B cell (primary cell): Measurements from ENCODE around the gene PLCL1. TPM values are rescaled to one million over a fixed set of nuclear protein-coding genes. Genes with fewer than 3 reads are reported as not detected.

Experiments
- ATAC-seq: fragments of 200-7000 bp; cut with Tn5 transposase; one replicate; pipeline ENCODE4 v1.10.0; 2021; ENCODE audit warnings: low read depth, mild to moderate bottlenecking, moderate number of reproducible peaks, moderate library complexity
- CTCF ChIA-PET: fragments of 350-600 bp; sonication (Branson Sonifier 250); formaldehyde crosslinking; loops from one replicate; lab custom pipeline; 2021; ENCODE audit warnings: antibody characterized with exemption, inconsistent platforms; lab: Charles Lee
- POLR2A ChIA-PET: fragments of 350-600 bp; sonication (Branson Sonifier 250); formaldehyde crosslinking; loops from one replicate; lab custom pipeline; 2021; ENCODE audit warnings: antibody characterized with exemption; lab: Charles Lee
- DNase-seq: peaks from one replicate; pipeline ENCODE4 v3.0.0; 2013
- H2AFZ ChIP-seq: 2 replicates; pipeline ENCODE4 v1.6.1; 2012; ENCODE audit warnings: mild to moderate bottlenecking, low read depth, low read length; ENCODE audit not compliant: insufficient read depth, poor library complexity, severe bottlenecking
- H3K27ac ChIP-seq, 2 donors: 1 replicate in 1 of 2; 2 replicates in 1 of 2; pipeline ENCODE4 v1.5.1; 2012 to 2013; ENCODE audit warnings: low read length in 2 of 2, mild to moderate bottlenecking in 2 of 2, moderate library complexity in 1 of 2
- H3K27me3 ChIP-seq, 4 experiments: fragments of 200-600 bp in 1 of 4; sonication (generic) in 1 of 4; replicated peaks in 1 of 4; 1 replicate in 2 of 4; 2 replicates in 2 of 4; pipeline versions ENCODE4 v1.6.1 to v1.7.0; 2013 to 2016; ENCODE audit warnings: low read length in 3 of 4, mild to moderate bottlenecking in 2 of 4, mixed read lengths in 1 of 4, moderate library complexity in 1 of 4; ENCODE audit not compliant: insufficient read depth in 4 of 4, control insufficient read depth in 3 of 4; ENCODE audit errors: control extremely low read depth in 1 of 4
- H3K36me3 ChIP-seq, 2 experiments: replicated peaks in 1 of 2; 1 replicate in 1 of 2; 2 replicates in 1 of 2; pipeline versions ENCODE4 v1.6.1 to v1.7.1; 2013; ENCODE audit warnings: low read length in 1 of 2; ENCODE audit not compliant: insufficient read depth in 2 of 2, control insufficient read depth in 1 of 2; ENCODE audit errors: control extremely low read depth in 1 of 2, extremely low read depth in 1 of 2
- H3K4me1 ChIP-seq, 2 donors: fragments of 200-600 bp in 1 of 2; sonication (generic) in 1 of 2; 1 replicate in 1 of 2; 2 replicates in 1 of 2; pipeline versions ENCODE4 v1.5.1 to v1.6.1; 2013 to 2017; ENCODE audit warnings: low read length in 2 of 2; ENCODE audit not compliant: control insufficient read depth in 2 of 2, insufficient read depth in 2 of 2
- H3K4me2 ChIP-seq: replicated peaks from 2 replicates; pipeline ENCODE3; 2012; ENCODE audit warnings: mild to moderate bottlenecking, low read depth, low read length; ENCODE audit not compliant: poor library complexity, severe bottlenecking
- H3K4me3 ChIP-seq, 5 experiments: fragments of 200-600 bp in 1 of 5; sonication (generic) in 1 of 5; 1 replicate in 3 of 5; 2 replicates in 2 of 5; pipeline versions ENCODE4 v1.5.1 to v1.7.0; 2011 to 2016; ENCODE audit warnings: low read length in 4 of 5, mild to moderate bottlenecking in 4 of 5, low read depth in 2 of 5, control low read depth in 1 of 5, moderate library complexity in 1 of 5; ENCODE audit not compliant: insufficient read depth in 1 of 5; ENCODE audit errors: control extremely low read depth in 1 of 5, extremely low read depth in 1 of 5
- H3K79me2 ChIP-seq: fragments of 200-600 bp; sonication (generic); one replicate; pipeline ENCODE4 v1.6.0; 2016; ENCODE audit warnings: low read length; ENCODE audit not compliant: control insufficient read depth, insufficient read depth
- H3K9ac ChIP-seq: fragments of 200-600 bp; sonication (generic); 2 replicates; pipeline ENCODE4 v1.6.1; 2017; ENCODE audit warnings: mild to moderate bottlenecking, low read length, moderate library complexity
- H3K9me3 ChIP-seq, 3 donors: one replicate each; pipeline versions ENCODE4 v1.6.1 to v1.7.1; 2013; ENCODE audit warnings: low read length in 2 of 3; ENCODE audit not compliant: control insufficient read depth in 2 of 3, insufficient read depth in 1 of 3; ENCODE audit errors: control extremely low read depth in 1 of 3
- H4K20me1 ChIP-seq: 2 replicates; pipeline ENCODE4 v1.6.0; 2012; ENCODE audit warnings: mild to moderate bottlenecking, low read length; ENCODE audit not compliant: insufficient read depth, control insufficient read depth, poor library complexity, severe bottlenecking
- H3K27ac Mint-ChIP-seq: one replicate; pipeline ENCODE4 v1.8.0; 2021; ENCODE audit warnings: mixed read lengths
- H3K27me3 Mint-ChIP-seq: one replicate; pipeline ENCODE4 v1.8.0; 2021; ENCODE audit warnings: mixed read lengths
- H3K4me1 Mint-ChIP-seq: one replicate; pipeline ENCODE4 v1.8.0; 2021; ENCODE audit warnings: mixed read lengths
- H3K4me3 Mint-ChIP-seq: one replicate; pipeline ENCODE4 v1.8.0; 2021; ENCODE audit warnings: mixed read lengths
- H3K9me3 Mint-ChIP-seq: one replicate; pipeline ENCODE4 v1.8.0; 2022; ENCODE audit warnings: mixed read lengths; ENCODE audit not compliant: insufficient read depth
- EZH2 ChIP-seq: IDR thresholded peaks from 2 replicates; pipeline ENCODE4 v1.6.1; 2012; ENCODE audit warnings: borderline replicate concordance, low read depth, mild to moderate bottlenecking, moderate library complexity, low read length; ENCODE audit not compliant: insufficient read depth, poor library complexity, severe bottlenecking
- WGBS: methylation state at CpG from one replicate; pipeline ENCODE4 v1.1.5; 2013; ENCODE audit warnings: missing lambda C conversion rate; ENCODE audit not compliant: insufficient coverage; 5-methylcytosine and 5-hydroxymethylcytosine counted together
- intact Hi-C: fragments of 100-400 bp; cut with micrococcal nuclease; formaldehyde crosslinking; loops from one replicate; pipeline ENCODE4 v1.10.0; 2022
- polyA plus RNA-seq: library from polyadenylated mRNA; depleted of rRNA; stranded (reverse); fragments of >200 nt; gene quantifications from 2 replicates; pipeline ENCODE4 v1.2.3, GENCODE V29; 2012
- total RNA-seq, 2 donors: library from RNA; stranded (reverse); fragments of 120-200 nt in 1 of 2; gene quantifications; 1 replicate in 1 of 2; 2 replicates in 1 of 2; pipeline versions ENCODE4 v1.2.3 to v1.2.4, GENCODE V29; 2013 to 2022
- TF ChIP-seq, protein P1 (sequence below): fragments of 200-600 bp; IDR thresholded peaks from one replicate; pipeline ENCODE4 v1.8.0; 2022; ENCODE audit warnings: antibody characterized with exemption, mild to moderate bottlenecking

Gene PLCL1
- total and polyA plus RNA-seq, 2 donors (not counting 1 experiment from before 2014, with no cell fraction given) = 0.07 to 0.25 TPM

DNA sequence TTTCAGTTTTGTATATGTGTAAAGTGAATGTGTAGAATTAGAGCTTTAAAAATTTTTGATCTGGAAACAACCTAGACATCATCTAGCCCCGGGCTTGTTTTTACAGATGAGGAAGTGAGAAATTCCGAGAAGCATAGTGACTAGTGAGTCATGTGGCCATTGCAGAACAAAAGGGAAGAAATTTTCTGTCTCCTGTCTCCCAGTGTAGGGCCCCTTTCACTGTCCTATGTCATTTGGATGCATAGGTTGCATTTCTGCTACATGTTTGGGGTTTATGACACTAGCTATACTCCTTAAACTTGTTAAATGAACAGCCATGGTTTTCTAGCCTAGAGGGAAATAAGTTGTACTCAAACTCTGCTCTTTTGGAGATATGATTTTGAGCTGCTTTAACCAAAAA, 84.6 kb downstream of the PLCL1 start:
- H2AFZ ChIP-seq = no peak overlapping the region
- 10% methylated on average over 2 of the region's 2 CpGs for WGBS
- H3K4me3 Mint-ChIP-seq = no peak overlapping the region
- no peak overlapping the region for H3K4me2 ChIP-seq
- H3K4me1 Mint-ChIP-seq = no peaks in the 10 kb centered on the region
- no peaks in the 10 kb centered on the region for H3K9me3 ChIP-seq
- DNase-seq (peak; percentile 23), ATAC-seq (no peak)
- ChIA-PET CTCF (no interaction called here), POLR2A (no interaction called here)
- H3K27me3 ChIP-seq = no peaks in the 10 kb centered on the region
- no peak overlapping the region for H3K4me3 ChIP-seq
- no peaks in the 10 kb centered on the region for H3K9me3 Mint-ChIP-seq
- H3K27ac Mint-ChIP-seq = no peak overlapping the region
- no peaks in the 10 kb centered on the region for H3K36me3 ChIP-seq
- peaks cover 4% of the 10 kb centered on the region for H3K27me3 Mint-ChIP-seq
- intact Hi-C loops = no loop called here
- TF ChIP-seq, protein P1, sequence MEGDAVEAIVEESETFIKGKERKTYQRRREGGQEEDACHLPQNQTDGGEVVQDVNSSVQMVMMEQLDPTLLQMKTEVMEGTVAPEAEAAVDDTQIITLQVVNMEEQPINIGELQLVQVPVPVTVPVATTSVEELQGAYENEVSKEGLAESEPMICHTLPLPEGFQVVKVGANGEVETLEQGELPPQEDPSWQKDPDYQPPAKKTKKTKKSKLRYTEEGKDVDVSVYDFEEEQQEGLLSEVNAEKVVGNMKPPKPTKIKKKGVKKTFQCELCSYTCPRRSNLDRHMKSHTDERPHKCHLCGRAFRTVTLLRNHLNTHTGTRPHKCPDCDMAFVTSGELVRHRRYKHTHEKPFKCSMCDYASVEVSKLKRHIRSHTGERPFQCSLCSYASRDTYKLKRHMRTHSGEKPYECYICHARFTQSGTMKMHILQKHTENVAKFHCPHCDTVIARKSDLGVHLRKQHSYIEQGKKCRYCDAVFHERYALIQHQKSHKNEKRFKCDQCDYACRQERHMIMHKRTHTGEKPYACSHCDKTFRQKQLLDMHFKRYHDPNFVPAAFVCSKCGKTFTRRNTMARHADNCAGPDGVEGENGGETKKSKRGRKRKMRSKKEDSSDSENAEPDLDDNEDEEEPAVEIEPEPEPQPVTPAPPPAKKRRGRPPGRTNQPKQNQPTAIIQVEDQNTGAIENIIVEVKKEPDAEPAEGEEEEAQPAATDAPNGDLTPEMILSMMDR = no peak
- no peak for TF ChIP-seq EZH2
- H3K4me1 ChIP-seq = no peaks in the 10 kb centered on the region
- no peak overlapping the region for H3K9ac ChIP-seq
- H4K20me1 ChIP-seq = no peaks in the 10 kb centered on the region
- H3K27ac ChIP-seq = no peak overlapping the region
- no peaks in the 10 kb centered on the region for H3K79me2 ChIP-seq

GRCh38 chr2:197890168-197890567, 85.8 kb downstream of the PLCL1 start:
- TF ChIP-seq, protein P1 = no peak
- TF ChIP-seq EZH2 = no peak
- Mint-ChIP-seq H3K9me3 (no peaks in the 10 kb centered on the region), H3K4me1 (no peaks in the 10 kb centered on the region), H3K27ac (no peak overlapping the region), H3K27me3 (peaks cover 4% of the 10 kb centered on the region), H3K4me3 (no peak overlapping the region)
- ATAC-seq (no peak), DNase-seq (no peak)
- POLR2A ChIA-PET = no interaction called here
- no peaks in the 10 kb centered on the region for H3K36me3 ChIP-seq
- no peak overlapping the region for H2AFZ ChIP-seq
- H3K4me2 ChIP-seq = no peak overlapping the region
- no peak overlapping the region for H3K27ac ChIP-seq
- H3K4me1 ChIP-seq = no peaks in the 10 kb centered on the region
- no peak overlapping the region for H3K4me3 ChIP-seq
- no peaks in the 10 kb centered on the region for H3K79me2 ChIP-seq
- H3K9ac ChIP-seq = no peak overlapping the region
- WGBS = no CpG with 5 or more reads among the region's 1 CpG
- H3K27me3 ChIP-seq = no peaks in the 10 kb centered on the region
- CTCF ChIA-PET = no interaction called here
- intact Hi-C loops = no loop called here
- no peaks in the 10 kb centered on the region for H4K20me1 ChIP-seq
- no peaks in the 10 kb centered on the region for H3K9me3 ChIP-seq
